HG03565 (cell line): ENCODE results near the gene SEL1L3.
"Not testable (repeated sequence)": the region's sequence is repeated elsewhere in the genome, so short reads cannot be mapped to it uniquely, and the experiment has no call there.

Experiments
- ATAC-seq: cut with Tn5 transposase; IDR thresholded peaks from one replicate; pipeline ENCODE4 v1.9.1; 2021; ENCODE audit warnings: mild to moderate bottlenecking, moderate library complexity; ENCODE audit not compliant: unreplicated experiment

SEL1L3 gene

GRCh38 chr4:25862411-25863346, at the start of gene SEL1L3:
Gene SEL1L3 (minus strand): TSS chr4:25862988. CDS start chr4:25862836, 152 bp downstream.
- ATAC-seq, result no peak

- ATAC-seq, result no peak
Observed at GRCh38 chr4:25911356-25911755, 48.6 kb upstream of the SEL1L3 start.

GRCh38 chr4:25908491-25908901, 45.7 kb upstream of the SEL1L3 start:
- no peak for ATAC-seq

- not testable (repeated sequence) for ATAC-seq
Observed at GRCh38 chr4:25906113-25906512, 43.3 kb upstream of the SEL1L3 start.

- no peak for ATAC-seq
Observed at GRCh38 chr4:25905371-25905770, 42.6 kb upstream of the SEL1L3 start.

GRCh38 chr4:25904748-25905082, 41.9 kb upstream of the SEL1L3 start:
- no peak for ATAC-seq

GRCh38 chr4:25903900-25904747, 41.3 kb upstream of the SEL1L3 start:
- ATAC-seq, result no peak

- ATAC-seq, result no peak
Observed at GRCh38 chr4:25901030-25901430, 38.2 kb upstream of the SEL1L3 start.

- no peak for ATAC-seq
Observed at GRCh38 chr4:25900310-25900709, 37.5 kb upstream of the SEL1L3 start.

GRCh38 chr4:25896776-25897539, 34.2 kb upstream of the SEL1L3 start:
- no peak for ATAC-seq

- no peak for ATAC-seq
Observed at GRCh38 chr4:25892796-25893195, 30.0 kb upstream of the SEL1L3 start.

- ATAC-seq, result no peak
Observed at GRCh38 chr4:25890571-25891485, 28.0 kb upstream of the SEL1L3 start.

- no peak for ATAC-seq
Observed at GRCh38 chr4:25889589-25890503, 27.1 kb upstream of the SEL1L3 start.

- no peak for ATAC-seq
Observed at GRCh38 chr4:25888781-25889180, 26.0 kb upstream of the SEL1L3 start.

- ATAC-seq, result no peak
Observed at GRCh38 chr4:25884031-25884782, 21.4 kb upstream of the SEL1L3 start.

- ATAC-seq, result no peak
Observed at GRCh38 chr4:25883565-25883964, 20.8 kb upstream of the SEL1L3 start.

GRCh38 chr4:25882226-25882625, 19.4 kb upstream of the SEL1L3 start:
- ATAC-seq, result no peak

GRCh38 chr4:25881193-25881592, 18.4 kb upstream of the SEL1L3 start:
- no peak for ATAC-seq
